GM12873 (cell line): ENCODE measurements around the gene DTWD2.

ENCODE experiments used
- TF ChIP-seq, protein P1 (sequence below): IDR thresholded peaks from 2 replicates; pipeline ENCODE4 v1.5.1; 2012; ENCODE audit warnings: low read depth, mild to moderate bottlenecking, moderate library complexity, low read length, control low read depth; ENCODE audit not compliant: insufficient read depth; ENCODE audit errors: missing control alignments

Gene DTWD2

DNA sequence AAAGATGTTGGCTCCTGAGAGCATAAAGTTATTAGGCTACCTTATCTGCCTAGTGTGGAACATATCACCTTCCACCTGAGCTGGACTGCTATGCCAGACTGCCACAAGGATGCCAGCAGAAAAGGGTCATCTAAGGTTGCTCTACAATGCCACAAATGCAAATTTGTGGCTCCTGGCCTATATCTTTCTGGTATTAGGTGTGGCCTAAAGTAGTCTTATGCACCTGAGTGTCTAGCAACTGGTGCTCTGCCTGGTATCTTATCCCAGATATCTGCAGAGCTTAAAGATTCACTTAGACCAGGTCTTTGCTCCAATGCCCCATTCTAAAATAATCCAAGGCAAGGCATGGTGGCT lies 34.7 kb downstream of the DTWD2 start:
- TF ChIP-seq, protein P1, sequence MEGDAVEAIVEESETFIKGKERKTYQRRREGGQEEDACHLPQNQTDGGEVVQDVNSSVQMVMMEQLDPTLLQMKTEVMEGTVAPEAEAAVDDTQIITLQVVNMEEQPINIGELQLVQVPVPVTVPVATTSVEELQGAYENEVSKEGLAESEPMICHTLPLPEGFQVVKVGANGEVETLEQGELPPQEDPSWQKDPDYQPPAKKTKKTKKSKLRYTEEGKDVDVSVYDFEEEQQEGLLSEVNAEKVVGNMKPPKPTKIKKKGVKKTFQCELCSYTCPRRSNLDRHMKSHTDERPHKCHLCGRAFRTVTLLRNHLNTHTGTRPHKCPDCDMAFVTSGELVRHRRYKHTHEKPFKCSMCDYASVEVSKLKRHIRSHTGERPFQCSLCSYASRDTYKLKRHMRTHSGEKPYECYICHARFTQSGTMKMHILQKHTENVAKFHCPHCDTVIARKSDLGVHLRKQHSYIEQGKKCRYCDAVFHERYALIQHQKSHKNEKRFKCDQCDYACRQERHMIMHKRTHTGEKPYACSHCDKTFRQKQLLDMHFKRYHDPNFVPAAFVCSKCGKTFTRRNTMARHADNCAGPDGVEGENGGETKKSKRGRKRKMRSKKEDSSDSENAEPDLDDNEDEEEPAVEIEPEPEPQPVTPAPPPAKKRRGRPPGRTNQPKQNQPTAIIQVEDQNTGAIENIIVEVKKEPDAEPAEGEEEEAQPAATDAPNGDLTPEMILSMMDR = no peak

DNA sequence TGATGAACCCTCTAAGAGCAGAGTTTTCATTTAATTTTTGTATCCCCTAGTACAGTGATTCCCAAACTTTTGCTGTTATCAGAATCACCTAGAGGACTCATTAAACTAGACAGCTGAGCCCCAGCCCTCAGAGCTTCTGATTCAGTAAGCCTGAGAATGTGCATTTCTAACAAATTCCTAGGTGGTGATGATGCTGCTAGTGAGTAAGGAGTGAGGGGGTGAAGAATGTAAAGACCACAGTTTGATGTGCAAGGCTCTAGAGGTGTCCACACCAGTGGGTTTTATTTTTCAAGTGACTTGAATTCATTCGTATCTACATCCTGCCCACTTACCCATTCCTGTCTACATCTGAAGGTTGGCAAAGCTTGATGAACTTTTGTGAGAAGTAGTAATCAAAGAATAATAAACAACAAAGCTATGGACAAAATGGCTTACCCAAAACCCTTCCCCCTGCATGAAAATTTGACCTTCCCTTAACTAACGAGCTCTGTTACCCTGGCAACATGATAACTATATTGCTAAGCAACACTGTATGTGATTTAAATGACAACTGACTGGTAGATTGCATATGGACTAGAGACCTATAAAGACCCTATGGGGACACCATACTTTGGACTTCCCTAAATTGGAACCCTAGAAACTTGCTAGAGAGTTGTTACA lies 35.2 kb downstream of the DTWD2 start:
- TF ChIP-seq, protein P1 = no peak

DNA sequence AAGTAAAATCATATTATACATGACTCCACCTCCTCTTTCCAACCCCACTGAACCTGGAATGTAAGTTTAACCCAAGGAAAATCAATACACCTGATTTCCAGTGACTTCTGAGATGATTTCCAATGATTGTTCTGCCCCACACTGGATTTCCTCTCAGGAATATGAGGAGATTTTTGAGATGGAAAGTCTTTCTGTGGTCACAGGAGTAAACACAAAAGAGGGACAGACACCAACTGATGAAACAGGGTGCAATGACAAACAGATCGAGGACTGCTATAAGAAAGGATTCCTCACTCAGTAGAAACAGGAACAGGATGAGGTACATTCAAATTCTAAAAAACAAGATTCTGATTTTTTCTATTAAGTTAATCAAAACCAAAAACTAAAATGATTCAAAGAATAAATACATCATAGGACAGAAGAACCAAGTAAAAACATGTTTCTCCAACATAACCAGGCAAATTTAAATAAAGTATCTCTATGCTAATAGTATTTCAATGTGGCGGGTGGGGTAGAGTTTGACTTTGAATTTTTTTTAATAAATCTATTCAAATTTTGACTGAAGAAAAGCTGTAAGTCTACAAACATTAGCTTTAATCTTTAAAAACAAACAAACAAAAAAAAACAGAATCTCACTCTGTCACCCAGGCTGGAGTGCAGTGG lies 42.1 kb downstream of the DTWD2 start:
- TF ChIP-seq, protein P1 = no peak

DNA sequence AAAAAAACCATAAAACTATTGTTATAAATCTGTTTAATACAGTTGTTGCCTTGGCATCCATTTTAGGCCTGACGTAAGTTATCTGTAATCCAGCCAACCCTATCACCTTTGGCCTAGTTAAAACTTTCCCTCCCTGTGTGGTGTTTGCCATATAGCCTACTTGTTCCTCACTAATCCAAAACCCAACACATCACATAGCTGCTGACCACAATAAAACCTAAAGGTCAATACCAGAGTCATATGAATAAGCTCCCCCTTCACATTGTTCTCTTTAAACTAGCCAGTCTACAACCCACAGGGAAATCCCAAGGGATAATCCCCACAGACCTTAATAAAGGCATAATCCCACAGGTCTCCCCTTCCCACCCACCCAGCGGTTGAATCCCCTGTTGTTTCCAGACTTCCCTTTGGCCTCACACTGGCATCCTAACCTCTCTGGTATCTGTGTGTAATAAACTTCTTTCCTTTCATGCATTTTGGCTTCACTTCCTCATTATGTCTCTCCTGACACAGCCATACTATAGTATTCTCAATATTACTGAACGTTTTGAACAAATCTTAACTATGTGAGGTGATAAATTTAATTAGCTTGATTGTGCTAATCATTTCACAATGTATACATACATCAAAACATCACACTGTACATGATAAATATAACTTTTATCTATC lies 50.8 kb downstream of the DTWD2 start:
- TF ChIP-seq, protein P1 = no peak

DNA sequence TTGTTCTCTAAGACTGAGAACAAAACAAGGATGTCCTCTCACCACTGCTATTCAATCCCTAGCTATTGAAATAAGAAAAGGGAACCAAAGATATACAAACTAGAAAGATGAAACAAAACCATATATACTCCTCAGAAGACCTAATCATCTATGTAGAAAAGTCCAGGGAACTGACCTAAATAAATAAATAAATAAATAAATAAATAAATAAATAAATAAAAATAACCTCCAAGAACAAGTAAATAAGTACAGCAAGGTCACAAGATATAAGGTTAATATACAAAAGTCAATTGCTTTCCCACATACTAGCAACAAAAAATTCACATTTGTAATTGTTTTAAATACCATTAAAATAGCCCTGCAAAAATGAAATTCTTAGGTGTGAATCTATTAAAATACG lies 54.6 kb downstream of the DTWD2 start:
- TF ChIP-seq, protein P1 = no peak

DNA sequence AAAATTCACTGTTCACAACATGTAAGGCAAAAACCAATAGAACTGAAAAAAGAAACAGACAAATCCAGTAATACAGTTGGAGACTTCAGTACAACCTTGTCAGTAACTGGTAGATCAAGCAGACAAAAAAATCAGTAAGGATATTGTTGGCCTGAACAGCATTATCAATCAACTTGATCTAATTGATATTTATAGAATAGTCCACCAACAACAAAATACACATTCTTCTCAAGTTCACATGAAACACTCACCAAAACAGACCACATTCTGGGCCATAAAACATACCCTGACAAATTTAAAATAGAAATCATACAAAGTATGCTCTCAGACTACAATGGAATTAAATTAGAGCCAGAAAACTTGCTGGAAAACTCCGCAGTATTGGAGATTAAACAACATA lies 56.8 kb downstream of the DTWD2 start:
- TF ChIP-seq, protein P1 = no peak

DNA sequence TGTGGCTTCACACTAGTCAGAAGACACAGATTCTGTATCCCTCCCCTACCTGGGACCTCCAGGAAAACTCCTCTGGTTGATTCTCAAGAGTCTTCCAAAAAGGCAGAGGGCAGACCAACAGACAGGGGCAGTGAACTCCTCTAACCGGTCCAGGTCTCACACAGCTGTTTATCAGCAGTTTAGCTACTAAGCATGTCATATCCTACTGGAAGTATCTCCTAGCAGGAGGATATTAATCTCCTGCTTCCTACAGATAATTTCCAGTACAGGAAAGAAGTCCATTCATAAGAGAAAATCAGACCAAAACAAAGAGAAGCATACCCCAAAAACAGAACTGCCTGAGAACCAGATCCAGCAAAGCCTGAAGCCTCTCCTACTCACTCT lies 64.3 kb downstream of the DTWD2 start:
- TF ChIP-seq, protein P1 = no peak
